OCI-LY7 (cell line): ENCODE measurements around the gene PCYT1A.
A peak's percentile ranks its signal among the peaks of the same experiment; 100 is the strongest.
"Not testable (repeated sequence)": the region's sequence is repeated elsewhere in the genome, so short reads cannot be mapped to it uniquely, and the experiment has no call there.

Experiments used
- CTCF ChIP-seq: fragments of 200-600 bp; sonication (generic); conservative IDR thresholded peaks from 2 replicates; pipeline ENCODE4 v1.5.1; 2014; ENCODE audit warnings: mild to moderate bottlenecking, antibody characterized with exemption, low read length, moderate library complexity, mixed read lengths
- EZH2phosphoT487 ChIP-seq: fragments of 200-600 bp; sonication (generic); IDR thresholded peaks from 2 replicates; pipeline ENCODE4 v1.6.1; 2018; ENCODE audit warnings: low read depth, borderline replicate concordance, mild to moderate bottlenecking, mixed run types, antibody characterized with exemption, low read length, moderate library complexity, mixed read lengths

- TF ChIP-seq EZH2phosphoT487 = not testable (repeated sequence)
- 0 out of 2 replicates have a peak, but pooled peaks have one; percentile 37 for TF ChIP-seq CTCF
These were observed 81.9 kb downstream of the PCYT1A start for GRCh38 chr3:196205442-196206205.
